Neural progenitor cell (in vitro differentiated cells): Measurements from ENCODE around the gene CRYGN.

Experiments
- CTCF ChIP-seq: fragments of 200-600 bp; sonication (generic); IDR thresholded peaks from 2 replicates; pipeline ENCODE4 v1.5.1; 2017; ENCODE audit warnings: antibody characterized with exemption, mild to moderate bottlenecking
- EZH2 ChIP-seq: fragments of 200-600 bp; sonication (generic); IDR thresholded peaks from 2 replicates; pipeline ENCODE4 v1.6.1; 2017; ENCODE audit warnings: antibody characterized with exemption, mild to moderate bottlenecking, moderate library complexity

- TF ChIP-seq EZH2: no peak
- TF ChIP-seq CTCF: no peak
Measured at GRCh38 chr7:151451626-151452571, 12.0 kb upstream of the CRYGN start.
